Ovary (tissue), 9 donors: ENCODE data around the gene HJURP. TPM values are rescaled to one million over a fixed set of nuclear protein-coding genes. Genes with fewer than 3 reads are reported as not detected.

ENCODE experiments used
- DNase-seq, 5 donors: peaks; one replicate each; pipeline ENCODE4 v3.0.0-alpha.2; 2019 to 2020
- H3K27ac ChIP-seq, 2 donors: fragments of 200-600 bp; one replicate each; pipeline versions ENCODE4 v1.5.1 to v1.8.0; 2019 to 2022
- H3K27me3 ChIP-seq: fragments of 200-600 bp; one replicate; pipeline ENCODE4 v1.8.0; 2022
- H3K36me3 ChIP-seq: fragments of 200-600 bp; sonication (generic); one replicate; pipeline ENCODE4 v1.5.1; 2019
- H3K4me1 ChIP-seq: one replicate; pipeline ENCODE4 v1.8.1; 2013; ENCODE audit warnings: mild to moderate bottlenecking, moderate library complexity; ENCODE audit not compliant: insufficient read depth
- H3K4me3 ChIP-seq: fragments of 200-600 bp; sonication (generic); one replicate; pipeline ENCODE4 v1.5.1; 2017
- H3K9me3 ChIP-seq, 2 donors: fragments of 200-600 bp in 1 of 2; sonication (generic) in 1 of 2; one replicate each; pipeline versions ENCODE4 v1.5.1 to v1.8.1; 2013 to 2019; ENCODE audit warnings: mild to moderate bottlenecking in 1 of 2, moderate library complexity in 1 of 2
- CTCF ChIP-seq, 3 donors: fragments of 450-650 bp in 2 of 3; fragments of 200-600 bp in 1 of 3; IDR thresholded peaks; one replicate each; pipeline versions ENCODE4 v1.5.1 to v1.8.0; 2016 to 2022; ENCODE audit warnings: antibody characterized with exemption in 3 of 3, mild to moderate bottlenecking in 1 of 3
- EP300 ChIP-seq: sonication (generic); formaldehyde crosslinking; IDR thresholded peaks from one replicate; pipeline ENCODE4 v1.6.1; 2017; ENCODE audit warnings: antibody characterized with exemption
- POLR2A ChIP-seq: fragments of 450-650 bp; IDR thresholded peaks from one replicate; pipeline ENCODE4 v1.6.1; 2017; ENCODE audit warnings: antibody characterized with exemption, mild to moderate bottlenecking, moderate library complexity
- WGBS, 3 donors: extraction: QIAGEN DNeasy Blood & Tissue Kit in 1 of 3; methylation state at CpG; one replicate each; pipeline versions ENCODE4 v1.1.5 to v1.1.7; 2013 to 2017; 5-methylcytosine and 5-hydroxymethylcytosine counted together
- intact Hi-C, 4 donors: fragments of 100-400 bp; cut with DNase I; formaldehyde crosslinking; loops; one replicate each; pipeline versions ENCODE4 v1.11.0 to v1.15.1; 2022 to 2023
- polyA plus RNA-seq, 2 donors: library from polyadenylated mRNA; stranded (reverse); fragments of 200-250 nt in 1 of 2; fragments of 350-450 nt in 1 of 2; fragmentation: Illumina TruSeq in 1 of 2; extraction: RNeasy Lipid Tissue Mini Kit (QIAGEN cat#74804) in 1 of 2; gene quantifications; one replicate each; pipeline ENCODE4 v1.2.3, GENCODE V29; 2013 to 2014
- total RNA-seq, 7 donors: library from RNA; depleted of rRNA in 2 of 7; stranded (reverse); fragments of >200 nt in 2 of 7; fragmentation: NEBNext Ultra II Directional in 3 of 7; extraction: Animal tissue kit (Norgen Biotek cat#: 25700) in 3 of 7; gene quantifications; one replicate each; pipeline versions ENCODE4 v1.1.0 to v1.2.4, GENCODE V29; 2016 to 2023
- donor health status: DM: no; HTN: no; CAD: no; lungs with moderate emphysema.
- donor health status: DM: no; HTN: no; CAD: no.
- donor health status: Bipolar disorder and iron deficiency.
- donor health status: DM: yes; HTN: yes; CAD: no.
- donor health status: DM: no; HTN: no; CAD: no.
- donor health status: DM: yes; HTN: yes; CAD: no.

Gene HJURP
- total and polyA plus RNA-seq, 9 donors: 0.07 to 1.5 (median 0.94) TPM; not detected in 4

DNA sequence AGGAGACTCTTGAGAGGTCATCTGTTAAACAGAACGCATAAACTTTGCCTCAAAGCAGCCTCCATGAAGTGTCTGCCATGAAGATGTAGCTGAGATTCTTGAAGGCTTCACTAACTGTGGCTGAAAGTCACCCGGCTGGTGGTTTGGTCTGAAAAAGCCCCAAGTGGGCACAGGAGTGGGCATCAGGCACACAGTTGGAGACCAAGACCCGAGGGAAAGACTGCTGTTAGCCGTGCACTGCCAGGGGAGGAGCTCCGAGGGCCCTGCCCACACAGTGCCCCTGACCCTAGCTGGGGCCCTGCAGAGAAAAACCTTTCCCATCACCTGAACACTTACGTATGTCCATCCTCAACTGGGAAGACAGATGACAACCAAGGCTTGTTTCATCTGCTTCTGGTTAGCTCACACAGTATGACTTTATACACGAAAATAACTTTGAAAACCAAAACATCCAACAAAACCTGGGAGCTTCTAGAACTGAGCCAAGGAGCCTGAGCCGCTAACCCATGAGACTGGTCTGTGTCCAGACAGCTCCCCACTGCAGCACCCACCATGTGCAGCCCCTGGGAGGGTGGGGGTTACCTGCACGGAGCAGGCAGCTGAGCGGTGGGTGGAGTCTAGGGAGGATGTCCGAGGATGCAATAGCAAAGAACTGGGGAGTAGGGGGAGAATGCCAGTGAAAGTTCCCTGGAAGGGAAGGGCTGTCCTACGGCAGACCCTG is 15.4 kb downstream of the HJURP start:
- no peak for DNase-seq
- no peaks in the 10 kb centered on the region for H3K9me3 ChIP-seq
- intact Hi-C loops: no loop called here
- no peaks in the 10 kb centered on the region for H3K27me3 ChIP-seq
- WGBS, 3 donors: 78 to 81% (median 80%) methylated on average over 12 of the region's 12 CpGs
- no peaks in the 10 kb centered on the region for H3K36me3 ChIP-seq
- H3K4me3 ChIP-seq: no peak overlapping the region
- TF ChIP-seq CTCF (IDR thresholded peaks at IDR 0.05): no peak
- no peak for TF ChIP-seq EP300
- no peak for TF ChIP-seq POLR2A
- no peaks in the 10 kb centered on the region for H3K4me1 ChIP-seq
- H3K27ac ChIP-seq: no peak overlapping the region

- Histone ChIP-seq H3K27ac (no peak overlapping the region), H3K9me3 (no peaks in the 10 kb centered on the region), H3K4me3 (no peak overlapping the region), H3K36me3 (no peaks in the 10 kb centered on the region), H3K27me3 (no peaks in the 10 kb centered on the region), H3K4me1 (no peaks in the 10 kb centered on the region)
- intact Hi-C loops: no loop called here
- DNase-seq: no peak
- WGBS, 3 donors: 61 to 88% (median 73%) methylated on average over 7 of the region's 7 CpGs
- TF ChIP-seq CTCF (IDR thresholded peaks at IDR 0.05) (no peak), EP300 (no peak), POLR2A (no peak)
Measured at GRCh38 chr2:233838251-233838650, 16.1 kb downstream of the HJURP start.

- intact Hi-C loops: no loop called here
- H3K27me3 ChIP-seq: no peaks in the 10 kb centered on the region
- TF ChIP-seq POLR2A (no peak), CTCF (IDR thresholded peaks at IDR 0.05) (no peak), EP300 (no peak)
- WGBS, 3 donors: 65 to 73% (median 71%) methylated on average over 9 of the region's 9 CpGs
- H3K4me3 ChIP-seq: no peak overlapping the region
- no peaks in the 10 kb centered on the region for H3K36me3 ChIP-seq
- no peak overlapping the region for H3K27ac ChIP-seq
- no peak for DNase-seq
- H3K4me1 ChIP-seq: no peaks in the 10 kb centered on the region
- H3K9me3 ChIP-seq: no peaks in the 10 kb centered on the region
Measured at GRCh38 chr2:233837694-233838229, 16.6 kb downstream of the HJURP start.

GRCh38 chr2:233836359-233836758 is 18.0 kb downstream of the HJURP start:
- Histone ChIP-seq H3K27me3 (no peaks in the 10 kb centered on the region), H3K4me3 (no peak overlapping the region), H3K9me3 (no peaks in the 10 kb centered on the region), H3K27ac (no peak overlapping the region), H3K4me1 (no peaks in the 10 kb centered on the region), H3K36me3 (no peaks in the 10 kb centered on the region)
- TF ChIP-seq POLR2A (no peak), EP300 (no peak), CTCF (IDR thresholded peaks at IDR 0.05) (no peak)
- intact Hi-C loops: no loop called here
- 97 to 98% (median 98%) methylated on average over 7 of the region's 7 CpGs for WGBS, 3 donors
- no peak for DNase-seq
